B cell (primary cell): ENCODE results near the gene GATAD2B. TPM values are rescaled to one million over a fixed set of nuclear protein-coding genes. Genes with fewer than 3 reads are reported as not detected.
A peak's percentile ranks its signal among the peaks of the same experiment; 100 is the strongest.

Experiments used
- ATAC-seq: fragments of 200-7000 bp; cut with Tn5 transposase; one replicate; pipeline ENCODE4 v1.10.0; 2021; ENCODE audit warnings: low read depth, mild to moderate bottlenecking, moderate number of reproducible peaks, moderate library complexity
- CTCF ChIA-PET: fragments of 350-600 bp; sonication (Branson Sonifier 250); formaldehyde crosslinking; loops from one replicate; lab custom pipeline; 2021; ENCODE audit warnings: antibody characterized with exemption, inconsistent platforms; lab: Charles Lee
- POLR2A ChIA-PET: fragments of 350-600 bp; sonication (Branson Sonifier 250); formaldehyde crosslinking; loops from one replicate; lab custom pipeline; 2021; ENCODE audit warnings: antibody characterized with exemption; lab: Charles Lee
- DNase-seq: peaks from one replicate; pipeline ENCODE4 v3.0.0; 2013
- H2AFZ ChIP-seq: 2 replicates; pipeline ENCODE4 v1.6.1; 2012; ENCODE audit warnings: mild to moderate bottlenecking, low read depth, low read length; ENCODE audit not compliant: insufficient read depth, poor library complexity, severe bottlenecking
- H3K27ac ChIP-seq, 2 donors: 1 replicate in 1 of 2; 2 replicates in 1 of 2; pipeline ENCODE4 v1.5.1; 2012 to 2013; ENCODE audit warnings: low read length in 2 of 2, mild to moderate bottlenecking in 2 of 2, moderate library complexity in 1 of 2
- H3K27me3 ChIP-seq, 4 experiments: fragments of 200-600 bp in 1 of 4; sonication (generic) in 1 of 4; replicated peaks in 1 of 4; 1 replicate in 2 of 4; 2 replicates in 2 of 4; pipeline versions ENCODE4 v1.6.1 to v1.7.0; 2013 to 2016; ENCODE audit warnings: low read length in 3 of 4, mild to moderate bottlenecking in 2 of 4, mixed read lengths in 1 of 4, moderate library complexity in 1 of 4; ENCODE audit not compliant: insufficient read depth in 4 of 4, control insufficient read depth in 3 of 4; ENCODE audit errors: control extremely low read depth in 1 of 4
- H3K36me3 ChIP-seq, 2 experiments: replicated peaks in 1 of 2; 1 replicate in 1 of 2; 2 replicates in 1 of 2; pipeline versions ENCODE4 v1.6.1 to v1.7.1; 2013; ENCODE audit warnings: low read length in 1 of 2; ENCODE audit not compliant: insufficient read depth in 2 of 2, control insufficient read depth in 1 of 2; ENCODE audit errors: control extremely low read depth in 1 of 2, extremely low read depth in 1 of 2
- H3K4me1 ChIP-seq, 2 donors: fragments of 200-600 bp in 1 of 2; sonication (generic) in 1 of 2; 1 replicate in 1 of 2; 2 replicates in 1 of 2; pipeline versions ENCODE4 v1.5.1 to v1.6.1; 2013 to 2017; ENCODE audit warnings: low read length in 2 of 2; ENCODE audit not compliant: control insufficient read depth in 2 of 2, insufficient read depth in 2 of 2
- H3K4me2 ChIP-seq: replicated peaks from 2 replicates; pipeline ENCODE3; 2012; ENCODE audit warnings: mild to moderate bottlenecking, low read depth, low read length; ENCODE audit not compliant: poor library complexity, severe bottlenecking
- H3K4me3 ChIP-seq, 5 experiments: fragments of 200-600 bp in 1 of 5; sonication (generic) in 1 of 5; 1 replicate in 3 of 5; 2 replicates in 2 of 5; pipeline versions ENCODE4 v1.5.1 to v1.7.0; 2011 to 2016; ENCODE audit warnings: low read length in 4 of 5, mild to moderate bottlenecking in 4 of 5, low read depth in 2 of 5, control low read depth in 1 of 5, moderate library complexity in 1 of 5; ENCODE audit not compliant: insufficient read depth in 1 of 5; ENCODE audit errors: control extremely low read depth in 1 of 5, extremely low read depth in 1 of 5
- H3K79me2 ChIP-seq: fragments of 200-600 bp; sonication (generic); one replicate; pipeline ENCODE4 v1.6.0; 2016; ENCODE audit warnings: low read length; ENCODE audit not compliant: control insufficient read depth, insufficient read depth
- H3K9ac ChIP-seq: fragments of 200-600 bp; sonication (generic); 2 replicates; pipeline ENCODE4 v1.6.1; 2017; ENCODE audit warnings: mild to moderate bottlenecking, low read length, moderate library complexity
- H3K9me3 ChIP-seq, 3 donors: one replicate each; pipeline versions ENCODE4 v1.6.1 to v1.7.1; 2013; ENCODE audit warnings: low read length in 2 of 3; ENCODE audit not compliant: control insufficient read depth in 2 of 3, insufficient read depth in 1 of 3; ENCODE audit errors: control extremely low read depth in 1 of 3
- H4K20me1 ChIP-seq: 2 replicates; pipeline ENCODE4 v1.6.0; 2012; ENCODE audit warnings: mild to moderate bottlenecking, low read length; ENCODE audit not compliant: insufficient read depth, control insufficient read depth, poor library complexity, severe bottlenecking
- H3K27ac Mint-ChIP-seq: one replicate; pipeline ENCODE4 v1.8.0; 2021; ENCODE audit warnings: mixed read lengths
- H3K27me3 Mint-ChIP-seq: one replicate; pipeline ENCODE4 v1.8.0; 2021; ENCODE audit warnings: mixed read lengths
- H3K4me1 Mint-ChIP-seq: one replicate; pipeline ENCODE4 v1.8.0; 2021; ENCODE audit warnings: mixed read lengths
- H3K4me3 Mint-ChIP-seq: one replicate; pipeline ENCODE4 v1.8.0; 2021; ENCODE audit warnings: mixed read lengths
- H3K9me3 Mint-ChIP-seq: one replicate; pipeline ENCODE4 v1.8.0; 2022; ENCODE audit warnings: mixed read lengths; ENCODE audit not compliant: insufficient read depth
- CTCF ChIP-seq: fragments of 200-600 bp; IDR thresholded peaks from one replicate; pipeline ENCODE4 v1.8.0; 2022; ENCODE audit warnings: antibody characterized with exemption, mild to moderate bottlenecking
- EZH2 ChIP-seq: IDR thresholded peaks from 2 replicates; pipeline ENCODE4 v1.6.1; 2012; ENCODE audit warnings: borderline replicate concordance, low read depth, mild to moderate bottlenecking, moderate library complexity, low read length; ENCODE audit not compliant: insufficient read depth, poor library complexity, severe bottlenecking
- WGBS: methylation state at CpG from one replicate; pipeline ENCODE4 v1.1.5; 2013; ENCODE audit warnings: missing lambda C conversion rate; ENCODE audit not compliant: insufficient coverage; 5-methylcytosine and 5-hydroxymethylcytosine counted together
- intact Hi-C: fragments of 100-400 bp; cut with micrococcal nuclease; formaldehyde crosslinking; loops from one replicate; pipeline ENCODE4 v1.10.0; 2022
- polyA plus RNA-seq: library from polyadenylated mRNA; depleted of rRNA; stranded (reverse); fragments of >200 nt; gene quantifications from 2 replicates; pipeline ENCODE4 v1.2.3, GENCODE V29; 2012
- total RNA-seq, 2 donors: library from RNA; stranded (reverse); fragments of 120-200 nt in 1 of 2; gene quantifications; 1 replicate in 1 of 2; 2 replicates in 1 of 2; pipeline versions ENCODE4 v1.2.3 to v1.2.4, GENCODE V29; 2013 to 2022

Gene GATAD2B
- total and polyA plus RNA-seq, 2 donors (not counting 1 experiment from before 2014, with no cell fraction given), result 16.7 to 105 TPM

- peak overlapping the region; percentile 84 for H3K27ac Mint-ChIP-seq
- Histone ChIP-seq H3K27ac (no peak overlapping the region), H2AFZ (peak overlapping the region; percentile 84), H3K9ac (peak overlapping the region; percentile 81), H3K4me2 (peak overlapping the region; percentile 98), H3K27me3 (no peaks in the 10 kb centered on the region), H3K9me3 (no peaks in the 10 kb centered on the region), H3K36me3 (peaks cover 0 to 13% of the 10 kb centered on the region in 2 experiments), H3K4me3 (peak overlapping the region in 4 of 5 experiments; percentile 51 to 80 (median 74)), H3K79me2 (peaks cover 6% of the 10 kb centered on the region), H4K20me1 (peaks cover 9% of the 10 kb centered on the region), H3K4me1 (peaks cover 15 to 28% of the 10 kb centered on the region in 2 donors)
- CTCF ChIA-PET, result interaction anchor here (1.2 to 2.5 kb wide), 3 partner anchors 32 to 210 kb away, joined by 3 to 11 read pairs (median 6); partner anchors contain the start of gene RAB13
- H3K4me1 Mint-ChIP-seq, result peaks cover 26% of the 10 kb centered on the region
- TF ChIP-seq CTCF, result no peak
- TF ChIP-seq EZH2, result no peak
- intact Hi-C loops, result no loop called here
- DNase-seq (no peak), ATAC-seq (no peak)
- no peaks in the 10 kb centered on the region for H3K27me3 Mint-ChIP-seq
- POLR2A ChIA-PET, result interaction anchor here (0.9 to 2.2 kb wide), 7 partner anchors 29 to 214 kb away, joined by 3 to 9 read pairs (median 4); partner anchors contain the start of genes CHTOP, CREB3L4, INTS3 and RAB13
- H3K4me3 Mint-ChIP-seq, result peak overlapping the region; percentile 91
- WGBS, result 92% methylated on average over 9 of the region's 10 CpGs
- no peaks in the 10 kb centered on the region for H3K9me3 Mint-ChIP-seq
Observed at GRCh38 chr1:153776352-153776751, 146.4 kb downstream of the GATAD2B start.
